Hypothalamus (tissue), 51 donors: ENCODE results near the gene CR1L.
A peak's percentile ranks its signal among the peaks of the same experiment; 100 is the strongest.
"Not testable (repeated sequence)": the region's sequence is repeated elsewhere in the genome, so short reads cannot be mapped to it uniquely, and the experiment has no call there.

Source experiments
- DNase-seq, 51 donors: peaks; one replicate each; lab custom pipeline; 2025; lab: John Stamatoyannopoulos, UW

The CR1L gene

GRCh38 chr1:207645635-207646081, 725 bp downstream of the CR1L start:
- DNase-seq, result no peak

- DNase-seq, result no peak
Observed at GRCh38 chr1:207646171-207646570, 1.2 kb downstream of the CR1L start.

GRCh38 chr1:207646944-207647579, 2.1 kb downstream of the CR1L start:
- DNase-seq, result no peak

- no peak for DNase-seq
Observed at GRCh38 chr1:207647671-207648333, 2.9 kb downstream of the CR1L start.

GRCh38 chr1:207648334-207649209, 3.6 kb downstream of the CR1L start:
- no peak for DNase-seq

GRCh38 chr1:207649210-207649753, 4.3 kb downstream of the CR1L start:
- DNase-seq, result no peak

GRCh38 chr1:207649865-207650580, 5.1 kb downstream of the CR1L start:
- DNase-seq, result no peak

- DNase-seq, result no peak
Observed at GRCh38 chr1:207651583-207651982, 6.7 kb downstream of the CR1L start.

- DNase-seq, result no peak
Observed at GRCh38 chr1:207654320-207654719, 9.4 kb downstream of the CR1L start.

- DNase-seq, result no peak
Observed at GRCh38 chr1:207658408-207658807, 13.5 kb downstream of the CR1L start.

GRCh38 chr1:207658904-207659485, 14.1 kb downstream of the CR1L start:
- no peak for DNase-seq

GRCh38 chr1:207659545-207660153, 14.7 kb downstream of the CR1L start:
- no peak for DNase-seq

GRCh38 chr1:207661420-207661819, 16.5 kb downstream of the CR1L start:
- not testable (repeated sequence) for DNase-seq

GRCh38 chr1:207666342-207666741, 21.4 kb downstream of the CR1L start:
- DNase-seq, result no peak

- DNase-seq, result no peak
Observed at GRCh38 chr1:207669528-207670009, 24.6 kb downstream of the CR1L start.

- DNase-seq, result no peak
Observed at GRCh38 chr1:207670192-207670591, 25.3 kb downstream of the CR1L start.

- no peak for DNase-seq
Observed at GRCh38 chr1:207670997-207671396, 26.1 kb downstream of the CR1L start.

GRCh38 chr1:207672522-207673130, 27.7 kb downstream of the CR1L start:
- DNase-seq, result peak in 14 of 51 donors; percentile 2 to 55 (median 30)

- DNase-seq, result no peak
Observed at GRCh38 chr1:207673399-207673798, 28.5 kb downstream of the CR1L start.
